HCT116 (cell line): ENCODE data around the gene LPAR3. TPM values are rescaled to one million over a fixed set of nuclear protein-coding genes. Genes with fewer than 3 reads are reported as not detected.

Experiments used
- ATAC-seq: fragments of 200-7000 bp; cut with Tn5 transposase; 2 replicates; pipeline ENCODE4 v1.9.1; 2020; ENCODE audit warnings: mild to moderate bottlenecking, moderate library complexity
- BruUV-seq: library from RNA; stranded (reverse); fragments of 400-500 nt; replicated peaks from 2 replicates; lab custom pipeline; 2021; lab: Mats Ljungman, UMichigan
- CTCF ChIA-PET: fragments of 300-600 bp; sonication (Branson Sonifier 250); formaldehyde crosslinking; loops from one replicate; lab custom pipeline; 2021; ENCODE audit warnings: antibody characterized with exemption; lab: Charles Lee
- POLR2A ChIA-PET: fragments of 300-600, 350-600 bp; sonication (Branson Sonifier 250); formaldehyde crosslinking; loops from one replicate; lab custom pipeline; 2021; ENCODE audit warnings: antibody characterized with exemption; lab: Charles Lee
- RAD21 ChIA-PET, 2 experiments: fragments of 300-600 bp; sonication (Branson Sonifier 250); formaldehyde crosslinking; loops; one replicate each; lab custom pipeline; 2023; ENCODE audit warnings: low total read pairs in 2 of 2; ENCODE audit not compliant: uncharacterized antibody in 2 of 2, unreplicated experiment in 2 of 2, low non-redundant PET in 1 of 2; lab: Charles Lee
- DNase-seq: peaks from one replicate; pipeline ENCODE4 v3.0.0-alpha.2; 2010; ENCODE audit warnings: low read depth, low spot score
- H2AFZ ChIP-seq: fragments of 200-600 bp; shearing (Covaris generic), sonication (generic); 2 replicates; pipeline ENCODE4 v1.6.1; 2017; ENCODE audit warnings: low read depth, mixed run types, mixed read lengths, antibody characterized with exemption, low read length; ENCODE audit not compliant: poor library complexity, severe bottlenecking
- H3K27ac ChIP-seq: 2 replicates; pipeline ENCODE4 v1.5.1; 2012; ENCODE audit warnings: low read depth, low read length
- H3K27me3 ChIP-seq: fragments of 200-600 bp; sonication (generic); 2 replicates; pipeline ENCODE4 v1.6.1; 2016; ENCODE audit warnings: mixed run types, low read length, mixed read lengths; ENCODE audit not compliant: insufficient read depth
- H3K36me3 ChIP-seq, 2 experiments: fragments of 200-500 bp in 1 of 2; fragments of 200-600 bp in 1 of 2; sonication (Bioruptor generic) in 1 of 2; sonication (generic) in 1 of 2; 2 replicates each; pipeline versions ENCODE4 v1.5.1 to v1.6.1; 2014 to 2016; ENCODE audit warnings: low read length in 2 of 2, inconsistent platforms in 1 of 2, mixed read lengths in 1 of 2, mixed run types in 1 of 2; ENCODE audit not compliant: insufficient read depth in 2 of 2, control insufficient read depth in 1 of 2
- H3K4me1 ChIP-seq, 2 experiments: fragments of 200-600 bp in 1 of 2; sonication (generic) in 1 of 2; 2 replicates each; pipeline versions ENCODE4 v1.5.1 to v1.6.1; 2012 to 2017; ENCODE audit warnings: low read length in 2 of 2, inconsistent platforms in 1 of 2, mild to moderate bottlenecking in 1 of 2, mixed read lengths in 1 of 2, mixed run types in 1 of 2, moderate library complexity in 1 of 2; ENCODE audit not compliant: insufficient read depth in 2 of 2, control insufficient read depth in 1 of 2
- H3K4me2 ChIP-seq: fragments of 200-600 bp; sonication (generic); 2 replicates; pipeline ENCODE4 v1.6.1; 2017; ENCODE audit warnings: mixed run types, low read length, mixed read lengths
- H3K4me3 ChIP-seq, 2 experiments: fragments of 200-600 bp in 1 of 2; sonication (generic) in 1 of 2; replicated peaks in 1 of 2; 2 replicates each; pipeline ENCODE4 v1.5.1; 2011 to 2016; ENCODE audit warnings: low read length in 2 of 2, control low read depth in 1 of 2, low read depth in 1 of 2, mild to moderate bottlenecking in 1 of 2, mixed read lengths in 1 of 2, mixed run types in 1 of 2
- H3K79me2 ChIP-seq: fragments of 200-600 bp; sonication (generic); 2 replicates; pipeline ENCODE4 v1.6.1; 2017; ENCODE audit warnings: mild to moderate bottlenecking, mixed run types, low read length, moderate library complexity, mixed read lengths; ENCODE audit not compliant: insufficient read depth
- H3K9ac ChIP-seq: fragments of 200-600 bp; sonication (generic); 2 replicates; pipeline ENCODE4 v1.6.1; 2016; ENCODE audit warnings: low read length, mixed read lengths
- H3K9me2 ChIP-seq: fragments of 200-600 bp; sonication (generic), shearing (Covaris generic); 2 replicates; pipeline ENCODE4 v1.6.1; 2017; ENCODE audit warnings: mixed run types, mild to moderate bottlenecking, moderate library complexity; ENCODE audit not compliant: insufficient read depth
- H3K9me3 ChIP-seq, 2 experiments: fragments of 200-500 bp in 1 of 2; fragments of 200-600 bp in 1 of 2; sonication (Bioruptor generic) in 1 of 2; sonication (generic) in 1 of 2; 2 replicates each; pipeline ENCODE4 v1.6.1; 2014 to 2017; ENCODE audit warnings: low read length in 2 of 2, mixed read lengths in 2 of 2, inconsistent platforms in 1 of 2, low read depth in 1 of 2, mild to moderate bottlenecking in 1 of 2, mixed run types in 1 of 2, moderate library complexity in 1 of 2; ENCODE audit not compliant: control insufficient read depth in 1 of 2, insufficient read depth in 1 of 2
- H4K20me1 ChIP-seq: fragments of 200-600 bp; sonication (generic), shearing (Covaris generic); 2 replicates; pipeline ENCODE4 v1.6.1; 2017; ENCODE audit warnings: mixed run types, mild to moderate bottlenecking, moderate library complexity; ENCODE audit not compliant: insufficient read depth
- ATF3 ChIP-seq: IDR thresholded peaks from 2 replicates; pipeline ENCODE4 v1.6.1; 2012
- ELF1 ChIP-seq: IDR thresholded peaks from 2 replicates; pipeline ENCODE4 v1.6.1; 2012; ENCODE audit warnings: low read depth, borderline replicate concordance
- EZH2 ChIP-seq: fragments of 200-600 bp; sonication (generic); IDR thresholded peaks from 2 replicates; pipeline ENCODE4 v1.6.1; 2017; ENCODE audit warnings: antibody characterized with exemption, mixed run types
- EZH2phosphoT487 ChIP-seq: fragments of 200-600 bp; IDR thresholded peaks from 2 replicates; pipeline ENCODE4 v1.6.1; 2018; ENCODE audit warnings: antibody characterized with exemption, borderline replicate concordance
- FOSL1 ChIP-seq: IDR thresholded peaks from 2 replicates; pipeline ENCODE4 v1.6.1; 2012; ENCODE audit warnings: low read depth
- MAX ChIP-seq: IDR thresholded peaks from 2 replicates; pipeline ENCODE4 v1.6.1; 2012
- POLR2A ChIP-seq: IDR thresholded peaks from 2 replicates; pipeline ENCODE4 v1.7.0; 2011; ENCODE audit warnings: borderline replicate concordance; ENCODE audit not compliant: insufficient read depth, insufficient read length; ENCODE audit errors: extremely low read depth
- POLR2AphosphoS5 ChIP-seq: IDR thresholded peaks from 2 replicates; pipeline ENCODE4 v1.6.1; 2011; ENCODE audit warnings: mild to moderate bottlenecking, low read depth, low read length, moderate library complexity
- REST ChIP-seq: IDR thresholded peaks from 2 replicates; pipeline ENCODE4 v1.6.1; 2012; ENCODE audit warnings: low read depth
- SIN3A ChIP-seq: IDR thresholded peaks from 2 replicates; pipeline ENCODE4 v1.6.1; 2012; ENCODE audit warnings: low read depth
- SP1 ChIP-seq: IDR thresholded peaks from 2 replicates; pipeline ENCODE4 v1.6.1; 2012; ENCODE audit warnings: low read depth
- SRF ChIP-seq: IDR thresholded peaks from 2 replicates; pipeline ENCODE4 v1.6.1; 2012; ENCODE audit warnings: low read depth
- TCF7L2 ChIP-seq: IDR thresholded peaks from 2 replicates; pipeline ENCODE4 v1.7.0; 2011; ENCODE audit warnings: borderline replicate concordance, inconsistent platforms; ENCODE audit not compliant: insufficient read depth, insufficient read length; ENCODE audit errors: extremely low read depth
- YY1 ChIP-seq: IDR thresholded peaks from 2 replicates; pipeline ENCODE4 v1.6.1; 2011; ENCODE audit warnings: low read length, low read depth, moderate library complexity, mild to moderate bottlenecking; ENCODE audit not compliant: insufficient replicate concordance; ENCODE audit errors: extremely low read depth
- ZBTB33 ChIP-seq: IDR thresholded peaks from 2 replicates; pipeline ENCODE4 v1.6.1; 2011; ENCODE audit warnings: mild to moderate bottlenecking, low read length, moderate library complexity; ENCODE audit not compliant: insufficient replicate concordance; ENCODE audit errors: extremely low read depth
- ZFX ChIP-seq: fragments of 450-650 bp; IDR thresholded peaks from 2 replicates; pipeline ENCODE4 v1.6.1; 2017
- ZNF274 ChIP-seq: fragments of 200-500 bp; sonication (Bioruptor generic); IDR thresholded peaks from 2 replicates; pipeline ENCODE4 v1.6.1; 2014; ENCODE audit warnings: mild to moderate bottlenecking, low read depth, low read length, inconsistent platforms
- intact Hi-C: fragments of 100-400 bp; cut with micrococcal nuclease; formaldehyde crosslinking; loops from 2 replicates; pipeline ENCODE4 v1.10.0; 2022
- total RNA-seq: library from RNA; stranded (reverse); gene quantifications from one replicate; pipeline ENCODE4 v1.2.1, GENCODE V29; 2021; ENCODE audit not compliant: unreplicated experiment

LPAR3 gene
- total RNA-seq, 1 experiment from 2014 or later: 27.2 TPM

GRCh38 chr1:84842748-84843231 is 50.2 kb downstream of the LPAR3 start:
- BruUV-seq: no TSS peak
- H3K79me2 ChIP-seq: peaks cover 15% of the 10 kb centered on the region; the same call in 1 of the 2 replicates
- no peak overlapping the region for H3K9ac ChIP-seq
- ATAC-seq (no peak), DNase-seq (no peak)
- RAD21 ChIA-PET: no interaction called here
- H3K4me2 ChIP-seq: no peak overlapping the region
- H3K4me1 ChIP-seq: peaks cover 11 to 14% of the 10 kb centered on the region in 2 experiments
- CTCF ChIA-PET: interaction anchor here (1.3 kb wide), 1 partner anchor 61 kb away, joined by 3 read pairs; no protein-coding TSS in a partner anchor
- TF ChIP-seq SP1 (no peak), EZH2phosphoT487 (no peak), ATF3 (no peak), TCF7L2 (no peak), ZFX (no peak), POLR2A (no peak), EZH2 (no peak), REST (no peak), POLR2AphosphoS5 (no peak), ZBTB33 (no peak), FOSL1 (no peak), ELF1 (no peak), SIN3A (no peak), ZNF274 (no peak), YY1 (no peak), MAX (no peak), SRF (no peak)
- H3K9me3 ChIP-seq: no peaks in the 10 kb centered on the region
- POLR2A ChIA-PET: no interaction called here
- no peaks in the 10 kb centered on the region for H4K20me1 ChIP-seq
- H3K27me3 ChIP-seq: no peaks in the 10 kb centered on the region
- no peak overlapping the region for H3K4me3 ChIP-seq
- no peaks in the 10 kb centered on the region for H3K36me3 ChIP-seq
- no peak overlapping the region for H2AFZ ChIP-seq
- H3K9me2 ChIP-seq: no peaks in the 10 kb centered on the region
- no peak overlapping the region for H3K27ac ChIP-seq
- intact Hi-C loops: no loop called here
